ENCODE measurements around the gene HOXB5.

The HOXB5 gene

GRCh38 chr17:48571826-48572417 is 21.7 kb downstream of the HOXB5 start:
- ATAC-seq, result no peak

DNA sequence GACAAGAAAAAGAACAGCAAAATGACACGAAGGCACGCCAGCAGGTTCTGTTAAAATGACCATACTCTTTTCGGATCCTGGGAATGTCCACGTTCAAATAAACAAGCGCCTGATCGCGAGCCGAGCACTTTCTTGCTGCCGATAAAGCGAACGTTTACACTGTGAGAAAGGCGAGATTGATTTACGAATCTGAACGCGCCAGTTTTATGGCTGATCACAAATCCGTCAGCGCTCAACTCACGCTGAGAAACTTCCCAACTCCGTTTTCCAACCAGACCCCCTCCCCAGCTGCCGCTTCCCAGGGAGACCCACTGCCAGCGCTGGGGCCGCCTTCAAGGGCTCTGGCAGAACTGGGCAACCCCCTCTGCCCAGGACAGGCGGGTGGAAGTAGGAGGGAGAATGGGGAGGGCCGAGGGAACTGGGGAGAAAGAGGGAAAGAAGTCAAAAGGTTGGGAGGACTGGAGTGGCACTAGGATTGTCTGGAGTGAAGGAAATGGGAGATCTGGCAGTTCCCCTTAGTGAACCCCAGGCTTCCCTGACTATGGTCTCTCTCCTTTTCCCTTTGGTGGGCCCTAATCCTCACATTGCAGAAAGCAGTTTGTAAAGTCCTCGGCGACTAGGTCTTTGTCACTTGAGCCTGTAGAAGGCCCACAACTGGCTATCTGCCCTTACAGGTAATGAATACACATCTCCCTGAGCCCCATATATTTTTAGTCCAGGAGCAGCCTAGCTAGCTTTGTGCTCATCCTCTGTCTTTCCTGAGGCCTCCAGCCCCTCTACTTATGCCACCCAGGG is 22.4 kb downstream of the HOXB5 start:
- no peak for ATAC-seq

- no peak for ATAC-seq
Observed at GRCh38 chr17:48570325-48571023, 23.1 kb downstream of the HOXB5 start.

- ATAC-seq, result no peak
Observed at GRCh38 chr17:48569674-48570324, 23.8 kb downstream of the HOXB5 start.

GRCh38 chr17:48569240-48569582 is 24.4 kb downstream of the HOXB5 start:
- no peak for ATAC-seq

- no peak for ATAC-seq
Observed at GRCh38 chr17:48568499-48569239, 24.9 kb downstream of the HOXB5 start.

DNA sequence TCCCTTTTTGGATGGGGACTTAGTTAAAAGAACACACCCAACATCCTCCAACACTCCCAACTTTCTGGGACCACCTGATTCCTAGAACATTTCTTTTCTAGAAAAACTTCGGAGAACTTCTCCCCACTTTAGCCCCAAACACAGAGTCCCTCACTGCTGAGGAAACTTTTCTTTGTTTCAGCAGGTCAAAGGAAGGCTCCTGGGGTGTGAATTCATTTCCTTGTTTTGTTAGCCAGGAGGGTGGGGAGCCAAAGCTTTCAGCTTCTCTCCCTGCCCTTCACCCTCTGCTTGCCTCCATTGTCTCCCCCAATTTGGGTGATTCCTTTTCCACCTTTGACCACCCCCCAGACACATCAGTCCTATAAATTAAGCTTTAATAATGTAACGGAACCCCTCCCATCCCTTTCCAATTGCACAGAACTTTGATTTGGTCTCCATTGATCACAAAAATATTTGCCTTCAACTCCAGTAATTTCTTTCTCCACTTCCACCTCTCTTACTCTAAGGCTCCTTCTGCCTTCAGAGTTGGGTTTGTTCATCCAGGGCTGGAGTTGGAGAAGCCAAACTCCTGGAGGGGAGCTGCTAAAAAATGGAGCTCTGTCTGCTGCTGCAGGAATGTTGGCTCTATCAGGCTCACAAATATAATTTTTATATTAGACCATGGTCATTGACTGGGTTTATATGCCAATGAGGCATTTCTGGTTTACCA is 25.8 kb downstream of the HOXB5 start:
- ATAC-seq, result no peak

GRCh38 chr17:48567209-48567608 is 26.4 kb downstream of the HOXB5 start:
- no peak for ATAC-seq

DNA sequence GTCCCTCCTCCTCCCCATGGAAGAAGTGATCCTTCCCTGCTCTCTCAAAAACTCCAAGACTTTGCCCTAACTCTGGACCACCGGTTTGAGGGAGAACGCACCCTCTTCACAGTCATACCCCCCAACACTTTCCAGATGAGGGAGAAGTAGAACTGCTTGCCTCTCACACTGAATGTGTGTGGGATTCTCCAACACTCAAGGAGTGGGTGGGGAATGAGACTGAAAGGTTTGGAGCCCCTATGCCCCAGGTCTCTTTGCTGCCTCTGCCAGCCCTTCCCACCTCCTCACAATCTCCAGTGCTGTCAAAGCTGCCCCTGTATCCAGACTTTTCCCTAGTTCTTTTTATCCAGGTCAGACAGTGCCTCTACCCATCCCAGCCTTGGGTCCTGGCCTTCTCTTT is 26.9 kb downstream of the HOXB5 start:
- no peak for ATAC-seq

DNA sequence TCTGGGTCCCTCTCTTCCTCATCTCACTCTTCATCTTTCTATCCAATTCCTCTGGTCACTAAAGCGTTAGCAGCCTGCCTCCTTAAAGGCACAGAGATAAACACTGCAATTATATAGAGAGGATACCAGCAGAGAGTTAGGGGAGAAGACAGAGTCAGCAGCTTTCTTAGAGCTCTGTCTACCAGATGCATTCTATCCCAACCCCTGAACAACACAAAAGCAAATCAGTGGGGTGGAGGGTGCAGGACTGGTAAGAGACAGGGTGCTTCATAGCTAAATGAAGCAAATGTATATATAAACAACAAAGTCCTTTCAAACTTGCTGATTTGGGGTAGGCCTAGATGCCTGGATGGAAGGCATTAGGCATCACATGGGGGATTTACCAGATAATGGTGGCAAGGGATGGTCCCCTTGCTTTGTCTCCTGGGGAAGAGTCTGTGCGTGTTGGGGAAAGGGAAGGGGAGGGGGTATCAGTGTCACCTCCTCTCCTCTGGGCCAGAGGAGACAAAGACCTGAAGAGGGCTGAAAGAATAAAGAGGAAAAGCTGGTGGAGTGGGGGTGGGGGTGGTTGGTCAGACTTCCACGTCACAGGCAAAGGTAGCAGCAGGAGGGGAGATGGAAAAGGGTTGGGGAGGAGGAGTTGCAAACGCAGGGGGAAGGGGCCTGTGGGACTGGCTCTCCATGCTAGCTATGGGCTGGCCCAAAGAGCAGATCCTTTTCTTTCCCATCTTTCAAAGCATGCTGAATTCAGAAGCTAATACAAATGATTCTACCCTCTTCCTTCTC is 27.5 kb downstream of the HOXB5 start:
- ATAC-seq, result no peak

DNA sequence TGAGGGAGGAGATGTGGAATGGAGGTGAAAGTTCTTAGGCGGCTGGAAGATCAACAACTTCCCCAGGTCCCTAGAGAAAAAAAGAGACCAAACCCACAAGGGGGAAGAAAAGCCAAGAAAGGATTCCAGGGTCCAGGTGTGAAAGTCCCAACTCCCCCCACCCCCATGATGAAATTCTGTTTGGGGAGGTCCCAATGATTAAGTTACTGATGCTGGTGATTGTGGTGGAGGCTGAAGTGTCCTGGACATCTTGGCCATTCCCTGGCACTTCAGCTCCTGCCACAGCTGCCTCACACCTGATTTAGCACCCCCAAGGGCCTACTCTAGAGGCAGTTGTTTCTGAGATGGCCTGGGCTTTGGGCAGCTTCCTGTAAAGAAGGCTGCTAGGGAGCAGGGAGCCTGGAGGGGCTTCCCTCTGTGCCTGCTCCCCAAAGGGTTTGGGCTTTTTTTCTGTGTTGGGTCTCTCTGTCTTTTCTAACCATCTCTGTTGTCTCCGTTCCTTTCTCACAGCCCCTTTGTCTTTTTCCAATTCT is 28.5 kb downstream of the HOXB5 start:
- ATAC-seq, result no peak

- ATAC-seq, result no peak
Observed at GRCh38 chr17:48564188-48565021, 29.2 kb downstream of the HOXB5 start.

DNA sequence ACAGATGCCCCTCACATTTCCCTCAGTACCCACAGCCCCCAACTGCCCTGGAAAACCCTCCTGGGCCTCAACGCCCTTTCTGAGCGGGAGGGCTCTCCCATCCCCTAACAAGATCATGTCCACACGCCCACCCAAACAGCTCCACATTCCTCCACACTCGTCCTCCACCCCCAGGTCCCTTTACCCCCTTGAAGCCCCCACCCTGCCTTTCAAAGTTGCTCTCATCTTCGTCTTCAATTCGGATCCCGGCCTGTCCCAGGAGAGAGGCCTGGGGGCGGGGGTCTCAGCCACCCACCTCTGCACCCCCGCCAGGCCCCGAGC is 29.8 kb downstream of the HOXB5 start:
- no peak for ATAC-seq

DNA sequence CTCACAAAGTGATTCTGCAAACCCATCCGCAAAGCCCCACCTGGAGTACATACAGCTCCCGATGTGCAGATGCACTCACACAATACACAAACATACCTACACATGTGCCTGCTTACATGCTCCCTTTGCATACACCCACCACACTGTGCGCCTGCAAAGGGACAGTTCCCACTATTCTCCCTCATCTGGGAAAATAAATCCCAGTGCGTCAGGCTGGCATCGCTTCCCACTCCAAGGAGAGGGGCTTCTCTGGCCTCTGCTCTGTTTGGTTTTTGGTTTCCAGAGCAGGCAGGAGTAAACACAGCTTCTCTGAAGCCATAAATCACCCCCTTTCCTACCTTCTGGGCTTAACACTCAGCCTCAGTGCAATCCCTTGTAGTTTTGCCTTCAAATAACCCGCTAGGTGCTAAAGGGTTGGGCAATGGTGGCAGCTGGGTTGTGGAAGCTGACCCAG is 30.2 kb downstream of the HOXB5 start:
- no peak for ATAC-seq

- ATAC-seq, result no peak
Observed at GRCh38 chr17:48562934-48563333, 30.6 kb downstream of the HOXB5 start.

DNA sequence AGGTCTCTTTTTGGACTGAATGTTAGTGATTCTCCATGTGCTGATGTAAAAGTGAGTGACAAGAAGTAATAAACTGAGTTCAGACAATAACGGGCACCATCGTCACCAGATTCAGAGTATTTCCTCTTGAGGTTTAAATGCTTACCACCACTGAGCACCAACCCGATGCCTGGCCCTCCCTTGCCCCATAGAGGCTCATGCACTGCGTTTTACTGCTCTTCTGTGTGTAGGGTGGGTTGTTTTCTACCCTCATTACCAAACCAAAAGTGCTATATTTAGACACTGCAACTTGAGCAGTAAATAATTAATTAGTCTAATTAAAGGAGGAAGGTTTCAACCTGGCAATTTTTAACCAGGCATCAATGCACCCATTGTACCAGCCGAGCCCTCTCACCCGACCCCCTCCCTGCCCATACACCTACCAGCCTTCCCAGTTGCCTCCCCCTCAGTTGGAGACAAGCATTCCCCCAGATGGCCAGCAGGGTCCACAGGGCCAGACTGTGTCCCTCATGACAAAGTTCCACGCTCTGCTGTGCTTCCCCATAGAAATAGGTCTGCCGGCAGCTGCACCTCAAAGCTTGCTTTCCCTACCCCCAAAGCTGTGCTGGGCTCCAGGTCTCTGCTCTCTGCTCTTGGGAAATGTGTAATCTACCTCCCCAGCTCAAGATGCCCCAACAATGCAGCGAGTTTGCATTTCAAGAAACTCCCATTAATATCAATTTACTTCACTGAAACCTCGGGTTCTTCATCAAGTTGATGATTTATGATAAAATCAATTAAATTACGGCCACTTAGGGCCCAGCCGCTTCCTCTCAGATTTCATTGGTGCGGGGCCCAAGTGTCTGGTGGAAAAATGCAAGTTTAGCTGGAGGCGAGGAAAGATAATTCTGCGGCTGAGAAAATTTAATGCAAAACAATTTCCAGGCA is 31.4 kb downstream of the HOXB5 start:
- ATAC-seq, result peak in 1 of 2 donors; percentile 36

- no peak for ATAC-seq
Observed at GRCh38 chr17:48559840-48560817, 33.5 kb downstream of the HOXB5 start.

All from activated CD4-positive, CD25-positive, alpha-beta regulatory T cell treated with anti-CD3 and anti-CD28 coated beads, Interleukin-2, amount 50 U/mL, for 24 hours (primary cell).